ENCODE measurements around the gene AFF1.

DNA sequence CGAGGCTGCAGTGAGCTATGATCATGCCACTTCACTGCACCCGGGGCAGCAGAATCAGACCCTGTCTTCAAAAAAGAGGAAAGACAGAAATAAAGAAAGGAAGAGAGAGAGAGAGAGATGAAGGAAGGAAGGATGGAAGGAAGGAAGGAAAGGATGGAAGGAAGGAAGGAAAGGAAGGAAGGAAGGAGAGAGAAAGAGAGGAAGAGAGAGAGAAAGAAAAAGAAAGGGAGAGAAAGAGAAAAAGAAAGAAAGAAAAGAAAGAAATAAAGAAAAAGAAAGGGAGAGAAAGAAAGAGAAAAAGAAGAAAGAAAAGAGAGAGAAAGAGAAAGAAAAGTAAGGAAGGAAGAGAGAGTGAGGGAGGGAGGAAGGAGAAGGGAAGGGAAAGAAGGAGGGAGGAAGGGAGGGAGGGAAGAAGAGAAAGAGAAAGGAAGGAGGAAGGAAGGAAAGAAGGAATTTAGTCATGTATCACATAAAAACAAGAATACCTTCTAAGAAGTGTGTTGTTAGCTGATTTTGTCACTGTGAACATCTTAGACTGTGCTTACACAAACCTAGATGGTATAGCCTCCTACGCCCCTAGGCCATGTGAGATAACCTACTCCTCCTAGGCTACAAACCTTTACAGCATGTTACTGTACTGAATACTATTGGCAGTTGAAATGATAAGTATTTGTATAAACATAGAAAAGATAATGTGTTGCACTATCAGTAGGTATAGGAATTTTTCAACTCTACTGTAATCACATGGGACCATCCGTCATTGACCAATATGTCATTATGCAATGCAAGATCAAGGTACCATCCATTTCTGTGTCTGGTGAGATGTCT, 17.4 kb upstream of the AFF1 start:
- TF ChIP-seq, protein P1, sequence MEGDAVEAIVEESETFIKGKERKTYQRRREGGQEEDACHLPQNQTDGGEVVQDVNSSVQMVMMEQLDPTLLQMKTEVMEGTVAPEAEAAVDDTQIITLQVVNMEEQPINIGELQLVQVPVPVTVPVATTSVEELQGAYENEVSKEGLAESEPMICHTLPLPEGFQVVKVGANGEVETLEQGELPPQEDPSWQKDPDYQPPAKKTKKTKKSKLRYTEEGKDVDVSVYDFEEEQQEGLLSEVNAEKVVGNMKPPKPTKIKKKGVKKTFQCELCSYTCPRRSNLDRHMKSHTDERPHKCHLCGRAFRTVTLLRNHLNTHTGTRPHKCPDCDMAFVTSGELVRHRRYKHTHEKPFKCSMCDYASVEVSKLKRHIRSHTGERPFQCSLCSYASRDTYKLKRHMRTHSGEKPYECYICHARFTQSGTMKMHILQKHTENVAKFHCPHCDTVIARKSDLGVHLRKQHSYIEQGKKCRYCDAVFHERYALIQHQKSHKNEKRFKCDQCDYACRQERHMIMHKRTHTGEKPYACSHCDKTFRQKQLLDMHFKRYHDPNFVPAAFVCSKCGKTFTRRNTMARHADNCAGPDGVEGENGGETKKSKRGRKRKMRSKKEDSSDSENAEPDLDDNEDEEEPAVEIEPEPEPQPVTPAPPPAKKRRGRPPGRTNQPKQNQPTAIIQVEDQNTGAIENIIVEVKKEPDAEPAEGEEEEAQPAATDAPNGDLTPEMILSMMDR (IDR thresholded peaks at IDR 0.05): no peak
- TF ChIP-seq POLR2A (IDR thresholded peaks at IDR 0.05): no peak

Measured in thyroid gland (tissue), 4 donors.